ENCODE data around the gene PTPMT1. TPM values are rescaled to one million over a fixed set of nuclear protein-coding genes. Genes with fewer than 3 reads are reported as not detected.

The PTPMT1 gene
- total RNA-seq, 1 donor from 2014 or later: 124 TPM

GRCh38 chr11:47616726-47617416, 51.5 kb downstream of the PTPMT1 start:
- peak; percentile 75 for TF ChIP-seq CTCF (conservative IDR thresholded peaks at IDR 0.05; ENCODE audit: low read depth, low read length)
- H3K4me3 ChIP-seq (ENCODE audit: low read depth, low read length): no peak overlapping the region
- no peak for DNase-seq (ENCODE audit: low read depth)

GRCh38 chr11:47617417-47617809, 52.0 kb downstream of the PTPMT1 start:
- DNase-seq (ENCODE audit: low read depth): no peak
- no peak overlapping the region for H3K4me3 ChIP-seq (ENCODE audit: low read depth, low read length)
- TF ChIP-seq CTCF (conservative IDR thresholded peaks at IDR 0.05; ENCODE audit: low read depth, low read length): no peak

GRCh38 chr11:47620836-47621378, 55.5 kb downstream of the PTPMT1 start:
- H3K4me3 ChIP-seq (ENCODE audit: low read depth, low read length): no peak overlapping the region
- TF ChIP-seq CTCF (conservative IDR thresholded peaks at IDR 0.05; ENCODE audit: low read depth, low read length): no peak
- no peak for DNase-seq (ENCODE audit: low read depth)

Other genes with a start within 250 kb of the PTPMT1 start
- gene MYBPC3, start 212.9 kb upstream of the PTPMT1 start, total RNA-seq: not detected in 2 replicates
- gene SPI1, start 187.1 kb upstream of the PTPMT1 start, total RNA-seq: not detected in 2 replicates
- gene SLC39A13, start 157.0 kb upstream of the PTPMT1 start, total RNA-seq: 64.5 and 73.5 TPM in 2 replicates
- 169 and 319 TPM in 2 replicates for gene PSMC3, start 139.2 kb upstream of the PTPMT1 start, total RNA-seq
- gene RAPSN, start 116.5 kb upstream of the PTPMT1 start, total RNA-seq: not detected in 2 replicates
- gene CELF1, start 12.5 kb upstream of the PTPMT1 start, total RNA-seq: 64.8 and 71.8 TPM in 2 replicates
- gene KBTBD4, start 13.4 kb downstream of the PTPMT1 start, total RNA-seq: 12.3 and 27.2 TPM in 2 replicates
- gene NDUFS3, start 13.5 kb downstream of the PTPMT1 start, total RNA-seq: 85.6 and 89.3 TPM in 2 replicates
- not detected in 2 replicates for gene FAM180B, start 21.1 kb downstream of the PTPMT1 start, total RNA-seq
- gene C1QTNF4, start 28.8 kb downstream of the PTPMT1 start, total RNA-seq: 2.9 and 3.1 TPM in 2 replicates
- gene MTCH2, start 77.0 kb downstream of the PTPMT1 start, total RNA-seq: 153 and 160 TPM in 2 replicates
- gene AGBL2, start 149.8 kb downstream of the PTPMT1 start, total RNA-seq: 0.06 and 0.72 TPM in 2 replicates
- 31.0 and 63.5 TPM in 2 replicates for gene FNBP4, start 201.7 kb downstream of the PTPMT1 start, total RNA-seq